ENCODE measurements around the gene CPSF3. TPM values are rescaled to one million over a fixed set of nuclear protein-coding genes. Genes with fewer than 3 reads are reported as not detected.

CPSF3 gene
- total and polyA plus RNA-seq, 9 of the 15 experiments (the other 6 are each of a cell fraction or from before 2014, with no cell fraction given): 54.2 to 151 (median 94.5) TPM

- no peak for TF ChIP-seq CREB3 (tag; conservative IDR thresholded peaks at IDR 0.05; ENCODE audit: low read depth)
Measured at GRCh38 chr2:9407363-9407811, 16.1 kb upstream of the CPSF3 start (continued).

GRCh38 chr2:9408641-9409151 is 14.8 kb upstream of the CPSF3 start:
- ChIA-PET POLR2A (interaction anchor here (0.6 to 0.8 kb wide), 2 partner anchors 9 to 560 kb away, joined by 3 to 4 read pairs; no protein-coding TSS in a partner anchor), CTCF (ENCODE audit: low intra/inter-chr PET ratio) (no interaction called here)
- no TSS peak for BruUV-seq (replicated peaks)
- Histone ChIP-seq H3K9me3 (replicated peaks; ENCODE audit: control insufficient read depth, insufficient read depth, low read depth, low read length) (no peaks in the 10 kb centered on the region), H3K4me3 (no peak overlapping the region), H3K4me2 (ENCODE audit: insufficient read depth, low read length) (no peak overlapping the region), H4K20me1 (replicated peaks; ENCODE audit: control insufficient read depth, insufficient read depth, low read length) (no peaks in the 10 kb centered on the region), H3K27me3 (ENCODE audit: control insufficient read depth in 2 of 2, insufficient read depth in 2 of 2, low read length in 2 of 2) (no peaks in the 10 kb centered on the region), H2AFZ (ENCODE audit: low read depth, low read length) (no peak overlapping the region), H3K9me1 (ENCODE audit: control insufficient read depth, insufficient read depth, low read length) (no peaks in the 10 kb centered on the region), H3K4me1 (replicated peaks in 1 of 2; ENCODE audit: control insufficient read depth in 2 of 2, insufficient read depth in 2 of 2, low read length in 2 of 2) (no peaks in the 10 kb centered on the region), H3K79me2 (ENCODE audit: control insufficient read depth, insufficient read depth, low read length) (no peaks in the 10 kb centered on the region), H3K9ac (ENCODE audit: insufficient read depth in 1 of 2, low read depth in 2 of 2, low read length in 2 of 2) (peak overlapping the region in 1 of 2 experiments; percentile 48; a peak in 2 of 4 replicates), H3K36me3 (ENCODE audit: control insufficient read depth, insufficient read depth, low read length) (peaks cover 39% of the 10 kb centered on the region; the same call in 1 of the 3 replicates), H3K27ac (ENCODE audit: extremely low read depth, low read depth, low read length) (no peak overlapping the region)
- ATAC-seq: no peak
- 90% methylated on average over 9 of the region's 9 CpGs for WGBS (ENCODE audit: insufficient coverage, low coverage, missing lambda C conversion rate)
- in situ Hi-C loops (cut with MboI): no loop called here
- DNase-seq (ENCODE audit: extremely low read depth in 1 of 4, low spot score in 3 of 4): no peak
- no peak for FAIRE-seq
- intact Hi-C loops (cut with micrococcal nuclease): no loop called here
- TF ChIP-seq ZNF232 (CRISPR knock-in tag; IDR thresholded peaks at IDR 0.05) (no peak), REST (IDR thresholded peaks at IDR 0.05; ENCODE audit: borderline replicate concordance) (no peak), REST (CRISPR knock-in tag; IDR thresholded peaks at IDR 0.05; ENCODE audit: low read depth) (no peak), PBX2 (CRISPR knock-in tag; IDR thresholded peaks at IDR 0.05; ENCODE audit: low read depth) (no peak), PBX2 (tag; conservative IDR thresholded peaks at IDR 0.05; ENCODE audit: low read depth) (no peak), TBP (optimal IDR thresholded peaks at IDR 0.05; ENCODE audit: low read depth, low read length) (no peak), ARHGAP35 (IDR thresholded peaks at IDR 0.05; ENCODE audit: partially characterized antibody) (no peak)
